Measurements from ENCODE around the gene PBRM1.
"Not testable (repeated sequence)": the region's sequence is repeated elsewhere in the genome, so short reads cannot be mapped to it uniquely, and the experiment has no call there.

PBRM1 gene

DNA sequence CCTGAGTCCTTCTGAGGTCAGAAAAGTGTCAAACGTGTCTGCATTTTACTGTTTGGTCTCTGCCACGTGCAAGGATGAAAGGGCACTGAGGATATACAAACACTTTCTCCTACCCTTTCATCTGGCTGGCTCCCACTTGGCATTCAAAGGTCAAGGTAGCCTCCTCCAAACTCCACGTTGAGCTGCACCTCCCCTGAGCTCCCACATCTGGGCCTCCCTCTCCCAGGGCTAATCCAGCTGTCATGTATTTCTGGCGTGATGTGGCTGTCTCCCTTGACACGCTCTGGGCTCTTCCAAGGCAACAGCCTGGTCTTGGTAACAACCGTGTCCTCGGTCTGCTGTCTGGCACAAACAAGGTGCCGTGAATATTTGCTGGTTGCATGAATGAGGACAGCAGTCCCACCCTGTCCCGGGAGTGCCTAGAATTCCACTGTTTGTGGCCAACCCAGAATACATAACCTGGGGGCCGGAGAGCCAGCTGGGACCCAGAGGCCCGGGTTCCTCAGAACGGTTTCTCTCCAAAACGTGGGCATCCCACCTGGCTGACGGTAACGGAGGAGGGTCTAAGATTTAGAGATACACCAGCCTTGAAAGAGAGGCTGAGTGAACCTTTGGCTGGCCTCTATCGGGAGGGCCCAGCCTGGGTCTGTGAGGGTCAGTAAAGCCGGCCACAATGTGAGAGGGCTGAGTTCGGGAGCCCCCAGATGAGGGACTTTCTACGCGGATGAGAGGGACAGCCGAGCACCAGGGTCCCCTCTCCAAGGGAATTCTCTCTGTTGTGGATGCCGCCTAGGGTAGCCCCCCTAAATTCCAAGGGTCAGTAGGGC is 19.1 kb upstream of the PBRM1 start:
- no peak for DNase-seq (ENCODE audit: low read depth, low spot score)

DNA sequence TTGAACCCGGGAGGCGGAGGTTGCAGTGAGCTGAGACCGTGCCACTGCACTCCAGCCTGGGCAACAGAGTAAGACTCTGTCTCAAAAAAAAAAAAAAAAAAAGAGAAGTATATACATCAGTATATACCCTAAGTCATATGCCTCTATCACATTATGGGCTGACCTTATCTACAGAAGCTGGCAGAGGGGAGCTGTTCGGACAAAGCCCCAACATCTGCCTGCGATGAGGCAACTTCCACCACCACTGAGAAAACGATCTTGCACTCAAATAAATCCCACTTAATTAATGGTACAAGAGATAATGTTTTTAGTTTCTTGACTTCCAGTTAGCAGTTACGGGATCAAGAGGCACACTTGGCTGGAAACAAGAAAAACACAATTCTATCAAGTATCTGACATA is 17.6 kb upstream of the PBRM1 start:
- no peak for DNase-seq (ENCODE audit: low read depth, low spot score)

GRCh38 chr3:52697632-52697965 is 11.9 kb upstream of the PBRM1 start:
- no peak for DNase-seq (ENCODE audit: low read depth, low spot score)

- no peak for DNase-seq (ENCODE audit: low read depth, low spot score)
These were observed 11.3 kb upstream of the PBRM1 start for GRCh38 chr3:52696830-52697631.

DNA sequence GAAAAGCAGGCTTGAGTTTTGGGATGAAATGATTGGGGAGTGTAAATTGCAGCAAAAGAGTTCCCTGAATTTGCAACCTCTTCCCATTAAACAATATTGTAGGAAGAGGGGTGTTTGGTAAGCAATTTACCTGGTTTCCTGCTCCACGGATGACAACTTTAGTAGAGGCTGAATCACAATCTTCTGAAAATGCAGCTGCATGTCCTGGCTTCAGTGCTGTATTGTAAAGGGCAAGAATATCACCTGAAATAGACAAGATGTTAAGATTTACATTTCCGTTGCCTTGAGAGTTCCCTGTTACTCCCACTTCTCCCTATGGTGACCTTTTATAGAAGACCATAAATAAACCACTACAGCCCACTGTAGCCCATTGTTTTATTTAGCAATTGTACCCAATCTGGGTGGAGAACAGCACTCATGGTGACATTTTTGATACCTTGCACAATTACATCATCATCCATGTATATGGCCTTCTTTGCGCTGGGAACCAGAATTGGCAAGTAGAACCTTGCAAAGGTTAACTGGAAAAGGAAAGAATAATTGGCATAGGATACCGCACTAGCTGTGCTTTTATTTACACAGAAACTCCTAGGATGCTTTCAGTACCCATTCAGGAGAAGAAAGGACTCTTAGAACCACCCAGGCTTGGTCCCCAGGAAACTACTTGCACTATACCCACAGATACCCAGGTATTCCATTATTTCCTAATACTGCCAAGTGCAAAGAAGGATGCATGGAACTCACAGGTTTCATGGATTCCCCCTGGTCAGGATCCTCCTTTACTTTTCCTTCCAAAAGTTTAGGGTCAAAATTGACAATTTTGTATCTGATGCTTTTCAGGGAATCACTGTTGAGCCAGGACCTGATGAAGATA is 10.3 kb upstream of the PBRM1 start:
- no peak for DNase-seq (ENCODE audit: low read depth, low spot score)

- DNase-seq (ENCODE audit: low read depth, low spot score), result no peak
These were observed 8.9 kb upstream of the PBRM1 start for GRCh38 chr3:52694528-52695189.

- DNase-seq (ENCODE audit: low read depth, low spot score), result no peak
These were observed 7.4 kb upstream of the PBRM1 start for GRCh38 chr3:52693071-52693470.

GRCh38 chr3:52690560-52690959 is 4.8 kb upstream of the PBRM1 start:
- no peak for DNase-seq (ENCODE audit: low read depth, low spot score)

DNA sequence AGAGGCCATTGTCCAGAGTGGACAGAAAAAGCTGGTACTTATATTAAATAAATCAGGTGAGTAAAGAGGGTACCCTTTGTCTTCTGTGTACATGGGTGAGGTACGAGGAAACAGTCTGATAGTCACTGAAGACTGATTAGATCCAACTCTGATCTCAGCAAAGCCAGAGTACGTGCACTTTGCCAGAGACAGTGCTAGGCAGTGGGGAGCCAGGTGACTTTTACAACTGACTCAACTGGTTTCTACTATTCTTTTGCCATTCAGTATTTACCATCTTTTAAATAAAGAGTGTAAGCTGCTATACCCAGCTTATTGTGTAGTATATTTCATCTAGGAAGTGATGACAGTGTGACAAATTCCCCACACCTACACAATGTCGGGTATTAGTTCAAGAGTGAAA is 3.4 kb upstream of the PBRM1 start:
- DNase-seq (ENCODE audit: low read depth, low spot score), result no peak

- DNase-seq (ENCODE audit: low read depth, low spot score), result no peak
These were observed 2.6 kb upstream of the PBRM1 start for GRCh38 chr3:52688266-52688665.

DNA sequence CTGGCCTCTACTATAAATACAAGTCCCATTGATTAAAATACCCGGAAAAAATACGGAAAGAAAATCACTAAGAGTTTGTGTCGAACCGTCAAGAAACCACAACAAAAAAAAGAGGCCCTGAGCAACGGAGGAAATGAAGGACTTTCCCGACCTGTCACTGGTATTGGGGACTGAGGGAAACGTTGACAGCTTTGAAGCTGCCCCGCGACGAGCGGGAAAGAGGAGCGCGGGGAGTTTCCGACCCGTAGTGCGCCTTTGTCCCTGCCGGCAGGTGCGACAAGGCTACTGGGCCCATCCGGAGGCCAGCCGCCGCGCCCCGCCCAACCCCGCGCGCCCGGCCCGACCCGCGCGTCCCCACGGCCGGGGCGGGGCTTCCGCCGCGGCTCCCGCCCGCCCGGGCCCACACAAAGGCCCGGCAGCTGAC is 416 bp downstream of the PBRM1 start:
- DNase-seq (ENCODE audit: low read depth, low spot score), result no peak

DNA sequence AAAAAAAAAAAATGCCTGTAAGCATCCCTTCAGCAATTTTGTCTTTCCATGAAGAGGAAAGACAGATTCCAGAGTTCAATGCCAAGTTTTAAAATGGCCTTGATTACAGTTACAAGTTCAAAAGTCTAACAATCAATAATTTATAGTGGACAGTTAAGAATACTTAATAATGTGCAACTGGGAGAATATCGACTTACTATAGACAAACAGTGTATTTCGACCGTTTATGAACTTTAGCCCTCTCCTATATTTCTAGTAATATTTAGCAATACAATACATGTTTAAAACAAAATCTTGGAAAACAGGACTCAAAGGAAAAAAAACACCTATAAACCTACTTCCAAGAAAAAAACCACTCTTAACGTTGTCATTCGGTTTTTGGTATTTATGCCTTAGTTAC is 1.5 kb downstream of the PBRM1 start:
- no peak for DNase-seq (ENCODE audit: low read depth, low spot score)

DNA sequence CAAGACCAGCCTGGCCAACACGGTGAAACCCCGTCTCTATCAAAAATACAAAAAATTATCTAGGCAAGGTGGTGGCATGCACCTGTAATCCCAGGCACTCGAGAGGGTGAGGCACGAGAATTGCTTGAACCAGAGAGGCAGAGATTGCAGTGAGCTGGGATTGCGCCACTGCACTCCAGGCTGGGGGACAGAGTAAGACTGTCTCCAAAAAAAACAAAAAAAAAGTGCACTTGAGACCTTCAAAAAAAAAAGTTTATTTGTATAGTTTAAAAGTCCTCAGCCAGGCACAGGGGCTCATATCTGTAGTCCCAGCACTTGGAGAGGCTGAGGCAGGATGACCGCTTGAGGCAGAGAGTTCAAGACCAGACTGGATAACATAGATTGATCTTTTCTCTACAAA is 2.1 kb downstream of the PBRM1 start:
- no peak for DNase-seq (ENCODE audit: low read depth, low spot score)

DNA sequence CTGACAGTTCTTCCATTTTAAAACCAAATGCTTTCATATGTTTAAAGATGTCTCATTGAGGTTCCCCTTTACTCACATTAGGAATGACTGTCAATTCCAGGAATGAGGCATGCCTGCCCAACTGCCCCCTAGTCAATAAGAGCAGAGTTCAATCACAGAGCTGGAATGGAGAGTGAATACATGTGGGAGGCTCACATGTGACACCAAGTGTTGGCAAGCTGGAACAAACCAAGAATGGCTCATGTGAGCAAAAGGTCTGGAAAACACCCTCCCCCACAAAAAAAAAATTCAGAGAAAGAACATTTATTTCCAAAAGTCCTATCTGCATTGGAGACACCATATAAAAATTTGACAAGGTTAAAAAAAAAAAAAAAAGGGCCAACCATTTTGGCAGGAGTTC is 3.7 kb downstream of the PBRM1 start:
- DNase-seq (ENCODE audit: low read depth, low spot score), result no peak

DNA sequence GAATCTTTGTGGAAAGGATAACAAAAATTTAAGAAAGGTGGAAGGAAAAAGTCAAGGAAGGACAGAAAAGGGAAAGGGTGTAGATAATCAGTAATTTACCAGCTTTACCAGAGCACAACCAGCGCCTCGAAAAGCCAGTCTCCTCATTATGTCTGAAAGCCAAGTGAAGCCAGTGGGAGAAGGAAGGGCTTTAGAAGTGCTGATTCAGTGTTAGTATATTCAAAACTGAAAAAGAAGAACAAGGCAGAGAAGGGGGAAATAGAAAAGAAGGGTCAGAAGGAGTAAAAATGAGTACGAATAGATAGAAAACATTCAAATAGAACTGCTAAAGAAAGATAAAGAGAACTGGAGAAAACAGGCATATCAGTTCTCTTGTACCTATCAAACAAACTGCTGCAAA is 4.1 kb downstream of the PBRM1 start:
- DNase-seq (ENCODE audit: low read depth, low spot score), result no peak

DNA sequence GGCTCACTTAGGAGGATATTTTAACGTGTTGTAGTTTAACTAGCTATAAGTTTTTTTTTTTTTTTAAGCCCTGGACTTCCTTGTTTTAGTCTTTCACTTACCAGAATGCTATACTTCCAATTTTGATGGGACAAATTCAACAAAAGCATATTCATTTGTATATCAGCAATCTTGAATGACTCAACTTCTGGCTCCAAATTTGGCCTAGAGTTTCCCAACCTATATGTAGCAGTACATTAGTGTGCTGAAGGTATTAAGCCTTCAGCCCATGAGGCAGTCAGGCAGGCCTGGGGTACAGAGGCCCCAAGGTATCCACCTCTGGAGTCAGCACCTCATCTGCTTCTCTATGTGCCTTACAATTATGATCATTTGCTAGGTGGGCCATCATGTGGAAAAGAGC is 5.9 kb downstream of the PBRM1 start:
- no peak for DNase-seq (ENCODE audit: low read depth, low spot score)

- DNase-seq (ENCODE audit: low read depth, low spot score), result no peak
These were observed 6.5 kb downstream of the PBRM1 start for GRCh38 chr3:52679199-52679538.

GRCh38 chr3:52678265-52679198 is 7.2 kb downstream of the PBRM1 start:
- no peak for DNase-seq (ENCODE audit: low read depth, low spot score)

DNA sequence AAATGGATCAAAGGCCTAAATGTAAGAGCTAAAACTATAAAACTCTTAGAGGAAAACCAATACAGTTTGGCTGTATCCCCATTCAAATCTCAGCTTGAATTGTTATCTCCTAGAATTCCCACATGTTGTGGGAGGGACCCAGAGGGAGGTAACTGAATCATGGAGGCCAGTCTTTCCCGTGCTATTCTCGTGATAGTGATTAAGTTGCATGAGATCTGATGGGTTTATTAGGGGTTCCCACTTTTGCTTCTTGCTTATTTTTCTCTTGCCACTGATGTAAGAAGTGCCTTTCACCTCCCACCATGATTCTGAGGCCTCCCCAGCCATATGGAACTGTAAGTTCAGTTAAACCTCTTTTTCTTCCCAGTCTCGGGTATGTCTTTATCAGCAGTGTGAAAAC is 9.5 kb downstream of the PBRM1 start:
- DNase-seq (ENCODE audit: low read depth, low spot score), result not testable (repeated sequence)

DNA sequence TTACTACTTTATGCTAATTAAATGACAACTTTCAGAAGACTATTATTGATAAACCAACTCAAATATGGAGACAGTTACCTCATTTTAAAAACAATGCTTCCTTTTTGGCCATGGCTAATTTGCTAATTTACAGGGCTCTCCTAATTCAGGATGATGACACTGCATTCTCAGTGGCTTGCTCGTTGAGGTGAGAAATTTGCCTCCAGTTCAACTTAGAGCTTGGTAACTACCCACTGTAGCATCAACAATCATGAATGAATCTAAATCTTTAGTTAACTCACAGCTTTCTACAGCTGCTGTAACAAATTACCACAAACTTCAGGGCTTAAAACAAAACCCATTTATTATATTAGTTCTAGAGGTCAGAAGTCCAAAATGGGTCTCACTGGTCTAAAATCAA is 14.0 kb downstream of the PBRM1 start:
- DNase-seq (ENCODE audit: low read depth, low spot score), result no peak

Data from brain pericyte (primary cell).